H54 (cell line): Measurements from ENCODE around the gene ZCRB1.
"Not testable (repeated sequence)": the region's sequence is repeated elsewhere in the genome, so short reads cannot be mapped to it uniquely, and the experiment has no call there.

ENCODE experiments used
- DNase-seq: peaks from one replicate; pipeline ENCODE4 v3.0.0; 2011; ENCODE audit warnings: low spot score, mixed read lengths; ENCODE audit not compliant: insufficient read length
- FAIRE-seq: peaks from 3 replicates; lab custom pipeline; 2011; peaks lifted over from hg19 to GRCh38; lab: Jason Lieb, UNC
- POLR2A ChIP-seq: IDR thresholded peaks from 2 replicates; pipeline ENCODE4 v1.6.1; 2011; ENCODE audit warnings: low read depth, mild to moderate bottlenecking, low read length

ZCRB1 gene

DNA sequence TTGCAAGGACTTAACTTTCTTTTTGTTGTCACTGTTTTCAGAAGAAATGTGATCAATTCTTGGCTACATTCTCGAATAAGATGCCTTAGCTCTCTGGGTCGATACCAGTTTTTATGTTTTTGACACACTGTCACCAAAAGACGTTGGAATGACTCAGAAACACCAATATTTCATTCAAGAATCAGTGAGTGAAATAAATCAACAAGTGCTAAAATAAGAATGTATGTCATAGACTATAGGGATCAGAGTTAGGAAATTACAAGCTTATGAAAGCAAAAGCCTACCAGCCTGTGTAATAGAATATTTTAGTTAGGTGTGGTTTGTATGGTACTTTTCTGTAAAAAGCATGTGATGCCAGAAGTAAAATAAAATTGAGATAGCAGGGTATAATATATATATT, 17.8 kb upstream of the ZCRB1 start:
- FAIRE-seq (no peak), DNase-seq (no peak)
- TF ChIP-seq POLR2A: no peak

DNA sequence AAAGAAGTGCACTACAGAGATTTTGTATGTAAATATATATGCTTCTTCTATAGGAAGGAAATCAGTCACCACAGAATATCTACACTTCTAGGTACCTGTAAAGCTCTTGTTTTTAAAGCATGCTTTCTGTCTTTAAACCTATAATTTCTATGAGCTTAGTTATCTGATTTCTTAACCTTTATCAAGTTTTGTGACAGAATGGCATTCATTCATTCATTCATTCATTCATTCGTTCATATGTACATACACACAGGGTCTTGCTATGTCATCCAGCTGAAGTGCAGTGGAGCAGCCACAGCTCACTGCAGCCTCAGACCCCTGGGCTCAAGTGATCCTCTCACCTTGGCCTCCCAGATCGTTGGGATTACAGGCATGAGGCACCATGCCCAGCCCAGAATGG, 16.1 kb upstream of the ZCRB1 start:
- no peak for DNase-seq
- TF ChIP-seq POLR2A: no peak
- FAIRE-seq: no peak

DNA sequence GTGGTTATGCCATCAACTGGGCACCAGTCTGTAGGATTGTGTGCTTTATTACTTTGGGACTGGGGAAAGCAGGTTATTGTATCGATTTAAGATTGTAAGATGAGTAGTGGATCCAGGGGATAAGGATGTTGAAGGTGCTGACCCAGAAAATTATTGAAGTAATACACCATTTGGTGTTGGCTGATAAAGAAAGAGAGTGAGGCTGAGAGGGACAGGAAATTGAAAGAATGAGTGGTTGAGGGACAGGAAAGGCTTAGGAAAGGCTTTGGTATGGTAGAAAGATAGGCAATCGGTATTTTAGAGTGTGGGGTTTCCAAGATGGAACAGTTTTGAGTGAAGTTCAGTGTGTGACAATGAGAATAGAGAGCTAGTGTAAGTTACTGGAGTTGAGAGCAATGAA, 12.4 kb upstream of the ZCRB1 start:
- no peak for DNase-seq
- no peak for TF ChIP-seq POLR2A
- no peak for FAIRE-seq

DNA sequence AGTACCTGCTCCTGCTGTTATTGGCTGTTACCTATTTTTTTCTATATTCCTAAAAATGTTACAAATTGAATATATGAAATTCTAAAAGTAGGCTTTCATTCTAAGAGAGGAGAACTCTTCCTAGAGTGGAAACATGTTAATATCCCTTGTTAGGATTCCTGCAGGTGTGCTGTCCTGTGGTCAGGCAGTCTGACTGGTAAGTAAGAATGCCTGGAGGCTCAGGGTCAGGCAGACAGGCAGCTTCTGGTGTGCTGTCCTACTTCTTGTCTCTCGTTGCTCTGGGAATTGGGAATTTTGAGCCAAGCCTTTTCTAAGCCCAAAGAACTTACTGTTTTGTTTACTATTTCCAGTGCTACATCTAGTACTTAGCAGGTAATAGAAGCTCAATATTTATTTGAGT, 10.4 kb upstream of the ZCRB1 start:
- TF ChIP-seq POLR2A: no peak

DNA sequence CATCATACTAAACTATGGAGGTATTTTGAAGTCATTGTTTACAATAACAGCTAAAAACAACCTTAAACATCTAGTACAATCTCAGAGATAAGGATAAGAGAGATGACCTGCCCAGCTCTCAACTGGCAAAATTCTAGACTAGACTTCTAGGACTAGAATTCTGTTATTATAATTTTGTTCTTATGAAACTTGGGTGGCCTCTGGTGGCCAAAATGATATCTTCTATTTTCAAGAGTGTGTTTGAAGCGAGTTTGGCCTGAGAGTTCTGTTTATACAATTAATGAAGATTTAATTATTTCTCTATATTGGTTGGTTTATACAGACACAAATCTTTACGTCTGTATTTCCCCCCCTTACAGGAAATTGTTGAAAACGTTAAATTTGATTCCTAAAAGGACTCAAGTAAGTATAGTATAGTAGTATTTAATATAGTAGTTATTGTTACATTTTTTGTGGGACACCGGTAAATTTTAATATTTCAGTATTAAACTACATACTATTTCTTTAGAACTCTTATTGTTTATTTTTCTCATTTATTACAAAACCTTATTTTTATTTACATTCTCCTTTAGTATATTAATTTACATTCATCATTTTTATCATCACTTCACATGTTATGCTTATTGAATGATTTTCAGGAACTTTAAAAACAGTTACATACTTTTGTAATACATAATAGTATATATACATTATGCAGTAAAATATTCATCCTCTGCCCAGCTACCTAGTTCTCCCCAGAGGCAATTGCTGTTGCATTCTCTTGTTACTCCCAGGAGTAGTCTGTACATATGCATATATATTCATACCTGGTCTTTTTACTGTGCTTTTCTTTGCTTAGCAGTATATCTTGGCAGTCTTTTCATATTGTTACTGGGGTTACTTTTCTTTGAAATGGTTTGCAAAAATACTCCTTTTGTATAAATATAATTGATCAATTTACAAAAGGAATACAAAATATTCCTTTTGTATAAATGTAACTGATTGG, 6.7 kb upstream of the ZCRB1 start:
- no peak for FAIRE-seq
- no peak for TF ChIP-seq POLR2A

More for the DNA sequence above, 10.4 kb upstream of the ZCRB1 start:
- FAIRE-seq (no peak), DNase-seq (no peak)

DNA sequence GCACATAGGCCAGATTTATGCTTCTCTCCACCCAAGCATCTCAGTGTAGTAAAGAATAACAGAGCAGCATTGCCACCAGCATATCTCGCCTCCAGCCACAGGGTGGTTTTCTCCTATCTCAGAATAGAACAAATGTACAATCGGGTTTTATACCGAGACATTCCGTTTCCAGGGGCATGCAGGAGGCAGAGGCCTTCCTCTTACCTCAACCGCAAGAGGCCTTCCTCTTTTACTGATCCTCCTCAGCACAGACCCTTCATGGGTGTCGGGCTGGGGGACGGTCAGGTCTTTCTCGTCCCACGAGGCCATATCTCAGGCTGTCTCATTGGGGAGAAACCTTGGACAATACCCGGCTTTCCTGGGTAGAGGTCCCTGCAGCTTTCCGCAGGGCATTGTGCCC, 4.2 kb upstream of the ZCRB1 start:
- not testable (repeated sequence) for FAIRE-seq

More for the DNA sequence above, 6.7 kb upstream of the ZCRB1 start:
- DNase-seq: peak; percentile 13

DNA sequence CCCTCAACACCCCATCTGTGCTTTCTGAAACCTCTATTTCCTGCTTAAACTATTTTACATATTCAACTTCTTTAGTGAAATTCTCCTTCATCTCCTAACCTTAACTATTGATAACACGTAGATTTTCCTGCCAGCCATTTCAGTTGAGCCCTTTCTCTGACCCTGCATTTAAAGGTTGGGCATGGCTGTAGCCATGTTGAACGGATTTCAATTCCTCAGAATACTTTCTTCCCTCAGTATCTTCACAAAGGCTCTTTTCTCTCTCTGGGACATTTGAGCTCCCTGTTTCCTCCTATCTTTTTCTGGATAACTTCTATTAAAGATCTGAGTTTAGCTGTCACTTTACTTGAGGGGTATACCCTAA, 1.3 kb upstream of the ZCRB1 start:
- TF ChIP-seq POLR2A: no peak
- FAIRE-seq (no peak), DNase-seq (no peak)

More for the DNA sequence above, 4.2 kb upstream of the ZCRB1 start:
- not testable (repeated sequence) for DNase-seq

DNA sequence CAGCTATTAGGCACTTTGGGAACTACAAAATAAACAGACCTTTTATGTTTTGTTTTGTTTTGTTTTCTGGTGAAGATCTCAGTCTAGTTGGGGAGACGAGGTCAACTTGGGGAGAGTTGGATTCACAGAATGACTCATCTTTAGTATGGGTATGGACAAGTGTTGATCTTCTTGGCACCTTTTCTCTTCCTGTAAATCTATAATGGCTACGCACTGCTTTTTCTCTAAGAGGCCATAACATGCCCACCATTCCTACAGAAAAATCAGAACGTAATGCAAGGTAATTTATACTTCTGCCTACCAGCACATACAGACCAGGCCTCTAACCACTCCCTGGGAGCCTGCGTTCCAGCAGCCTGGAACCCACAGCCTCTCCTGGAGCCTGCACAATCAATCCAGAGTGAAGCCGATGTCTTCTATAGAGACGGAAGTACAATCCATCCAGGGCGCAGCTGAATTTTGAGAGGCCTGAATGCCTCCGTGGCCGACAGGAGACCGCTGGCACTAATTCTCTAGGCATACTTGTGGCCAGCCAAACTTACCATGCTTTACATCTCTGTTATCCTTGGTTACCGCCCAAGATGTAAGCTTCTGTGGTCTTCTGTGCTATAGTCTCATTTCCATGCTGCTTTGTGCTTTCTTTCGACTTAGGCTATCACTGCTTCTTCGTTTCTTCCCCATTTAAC, 790 bp upstream of the ZCRB1 start:
- TF ChIP-seq POLR2A: no peak
- DNase-seq: no peak
- FAIRE-seq: peak; percentile 27

DNA sequence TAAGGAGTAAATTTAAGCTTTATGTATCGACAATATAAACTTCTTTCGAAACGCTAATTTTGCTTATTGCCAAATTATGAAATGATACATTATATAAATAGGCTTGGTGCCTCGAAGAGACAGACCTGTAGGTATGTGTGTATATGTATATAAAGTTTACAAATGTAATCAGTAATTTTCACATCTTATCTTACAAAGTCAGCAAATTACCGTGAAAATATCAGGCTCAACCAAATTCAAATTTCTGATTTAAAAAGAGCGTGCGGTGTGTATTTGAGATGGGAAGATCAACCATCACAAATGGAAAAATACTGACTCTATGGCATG, 605 bp downstream of the ZCRB1 start:
- no peak for TF ChIP-seq POLR2A
- DNase-seq (no peak), FAIRE-seq (no peak)

DNA sequence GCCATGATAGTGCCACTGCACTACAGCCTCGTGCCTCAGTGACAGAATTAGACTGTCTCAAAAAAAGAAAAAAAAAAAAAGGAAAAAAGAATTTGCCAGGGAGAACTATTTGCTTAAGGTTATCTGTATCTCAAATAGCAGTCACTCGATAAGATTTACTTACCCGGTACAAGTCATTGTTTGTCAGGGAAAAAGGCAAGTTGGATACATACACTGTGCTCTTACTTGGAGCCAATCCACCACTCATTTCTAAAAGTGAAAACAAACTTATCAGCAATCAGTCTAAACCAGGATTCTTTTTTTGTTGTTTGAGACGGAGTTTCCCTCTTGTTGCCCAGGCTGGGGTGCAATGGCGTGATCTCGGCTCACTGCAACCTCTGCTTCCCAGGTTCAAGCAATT, 2.0 kb downstream of the ZCRB1 start:
- DNase-seq: no peak
- no peak for FAIRE-seq

DNA sequence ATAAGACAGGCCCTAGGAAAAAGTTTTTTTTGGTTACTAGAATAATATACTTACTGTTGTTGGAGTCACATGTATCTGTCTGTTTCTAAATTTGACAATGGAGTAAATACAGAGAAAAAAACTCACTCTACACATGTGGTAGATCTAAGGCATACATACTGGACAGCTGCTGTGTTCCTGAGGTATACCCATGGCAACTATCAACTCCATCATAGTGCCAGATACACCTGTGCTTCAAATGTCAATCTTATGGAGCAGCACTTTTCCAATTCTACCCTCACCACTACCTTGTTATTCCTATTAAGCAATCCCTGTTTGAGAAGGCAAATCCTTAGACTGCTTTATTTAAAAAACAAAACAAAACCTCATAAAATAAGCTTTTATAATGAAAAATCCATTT, 3.3 kb downstream of the ZCRB1 start:
- DNase-seq (no peak), FAIRE-seq (no peak)
- no peak for TF ChIP-seq POLR2A

More for the DNA sequence above, 2.0 kb downstream of the ZCRB1 start:
- TF ChIP-seq POLR2A: no peak

DNA sequence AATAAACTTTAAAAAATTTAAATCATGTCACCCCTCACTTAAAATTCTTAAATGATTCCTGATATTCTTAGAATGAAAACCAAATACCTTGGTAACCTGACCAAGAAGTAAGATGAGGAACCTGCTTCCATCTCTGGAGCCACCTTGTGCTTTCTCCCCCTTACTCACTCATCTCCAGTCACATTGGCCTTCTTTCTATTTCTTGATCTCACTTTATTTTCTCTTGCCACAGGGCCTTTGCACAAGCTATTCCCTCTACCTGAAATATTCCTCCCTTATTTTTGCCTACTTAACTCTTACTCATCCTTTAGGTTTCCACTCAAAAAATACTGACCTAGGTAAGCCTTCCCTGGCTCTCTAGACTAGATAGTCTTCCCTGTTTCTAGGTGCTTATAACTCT, 5.1 kb downstream of the ZCRB1 start:
- DNase-seq: no peak
- TF ChIP-seq POLR2A: no peak
- no peak for FAIRE-seq

DNA sequence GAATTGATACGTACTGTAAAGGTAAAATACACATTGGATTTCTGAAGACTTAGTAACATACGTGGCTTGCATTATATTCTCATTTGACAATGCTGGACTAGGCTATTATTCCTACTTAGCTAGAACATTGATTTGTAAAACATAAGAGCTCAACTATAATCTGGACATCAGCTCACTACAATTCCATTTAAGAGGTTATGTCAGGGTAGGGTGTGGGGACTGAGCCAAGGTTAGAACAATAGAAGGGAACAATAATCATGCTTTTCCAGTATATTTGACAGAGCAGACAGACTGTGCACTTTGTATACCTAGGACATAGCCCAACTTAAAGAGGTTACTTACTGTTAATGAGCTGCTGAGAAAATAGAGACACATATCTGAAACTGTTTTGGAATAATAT, 10.8 kb downstream of the ZCRB1 start:
- TF ChIP-seq POLR2A: no peak
- DNase-seq (no peak), FAIRE-seq (no peak)

DNA sequence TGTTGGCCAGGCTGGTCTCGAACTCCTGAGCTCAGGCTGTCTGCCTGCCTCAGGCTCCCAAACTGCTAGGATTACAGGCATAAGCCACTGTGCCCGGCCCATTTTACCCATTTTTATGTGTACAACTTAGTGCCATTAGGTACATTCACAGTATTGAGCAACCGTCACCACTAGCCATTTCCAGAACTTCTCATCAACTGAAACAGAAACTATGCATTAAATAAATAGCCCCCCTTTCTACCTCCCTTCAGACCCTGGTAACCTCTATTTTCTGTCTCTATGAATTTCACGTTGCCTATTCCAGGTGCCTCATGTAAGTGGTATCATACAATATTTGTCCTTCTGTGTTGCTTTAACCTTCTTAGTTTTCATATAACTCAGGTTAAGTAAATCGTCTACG, 15.9 kb downstream of the ZCRB1 start:
- FAIRE-seq (no peak), DNase-seq (no peak)
- TF ChIP-seq POLR2A: no peak
